ENCODE results near the gene NEK6.
"Not testable (repeated sequence)": the region's sequence is repeated elsewhere in the genome, so short reads cannot be mapped to it uniquely, and the experiment has no call there.

DNA sequence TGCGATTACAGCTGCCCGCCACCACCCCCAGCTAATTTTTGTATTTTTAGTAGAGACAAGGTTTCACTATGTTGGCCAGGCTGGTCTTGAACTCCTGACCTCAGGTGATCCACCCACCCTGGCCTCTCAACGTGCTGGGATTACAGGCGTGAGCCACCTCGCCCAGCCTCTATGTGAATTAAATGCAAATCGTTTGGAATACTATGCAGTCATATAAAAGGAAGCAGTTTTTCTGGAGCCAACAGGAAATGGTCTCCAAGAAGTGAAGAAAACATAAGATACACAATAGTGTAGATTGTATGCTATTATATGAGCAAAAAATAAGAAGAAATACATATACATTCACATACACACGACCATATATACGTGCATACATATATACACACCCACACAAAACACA is 4.9 kb upstream of the NEK6 start:
- not testable (repeated sequence) for TF ChIP-seq CTCF (conservative IDR thresholded peaks at IDR 0.05; ENCODE audit: low read length); EZH2phosphoT487 (IDR thresholded peaks at IDR 0.05; ENCODE audit: borderline replicate concordance, low read depth, low read length)
